Caco-2 (cell line): ENCODE data around the gene MARCHF11. TPM values are rescaled to one million over a fixed set of nuclear protein-coding genes. Genes with fewer than 3 reads are reported as not detected.

Source experiments
- BruUV-seq: library from RNA; stranded (reverse); fragments of 400-500 nt; replicated peaks from 2 replicates; lab custom pipeline; 2021; lab: Mats Ljungman, UMichigan
- CTCF ChIA-PET: fragments of 300-600 bp; sonication (Branson Sonifier 250); formaldehyde crosslinking; loops from one replicate; lab custom pipeline; 2022; ENCODE audit warnings: antibody characterized with exemption; lab: Charles Lee
- POLR2A ChIA-PET: fragments of 300-600 bp; sonication (Branson Sonifier 250); formaldehyde crosslinking; loops from one replicate; lab custom pipeline; 2022; ENCODE audit warnings: antibody characterized with exemption; lab: Charles Lee
- DNase-seq, 2 experiments: peaks; one replicate each; pipeline versions ENCODE4 v3.0.0 to v3.0.0-alpha.2; 2020 to 2022
- H3K27me3 ChIP-seq: replicated peaks from 2 replicates; pipeline ENCODE4 v1.6.0; 2011; ENCODE audit warnings: low read length; ENCODE audit not compliant: control insufficient read depth, insufficient read depth
- H3K36me3 ChIP-seq: 2 replicates; pipeline ENCODE4 v1.5.1; 2011; ENCODE audit warnings: low read length; ENCODE audit not compliant: control insufficient read depth, insufficient read depth
- H3K4me1 ChIP-seq: fragments of 250-450 bp; sonication (Bioruptor Pico); 2 replicates; pipeline ENCODE4 v1.5.1; 2020; ENCODE audit warnings: mild to moderate bottlenecking
- H3K4me3 ChIP-seq: 2 replicates; pipeline ENCODE4 v1.5.1; 2011; ENCODE audit warnings: low read depth, mild to moderate bottlenecking, control low read depth, low read length
- H3K9me3 ChIP-seq: fragments of 250-450 bp; sonication (Bioruptor Pico); 2 replicates; pipeline ENCODE4 v1.5.1; 2020; ENCODE audit warnings: mild to moderate bottlenecking, moderate library complexity
- H3K27ac Mint-ChIP-seq: one replicate; pipeline ENCODE4 v1.8.0; 2022; ENCODE audit warnings: mixed read lengths; ENCODE audit not compliant: unreplicated experiment
- H3K27me3 Mint-ChIP-seq: one replicate; pipeline ENCODE4 v1.8.0; 2022; ENCODE audit warnings: mixed read lengths; ENCODE audit not compliant: insufficient read depth, unreplicated experiment
- H3K36me3 Mint-ChIP-seq: one replicate; pipeline ENCODE4 v1.8.0; 2022; ENCODE audit warnings: mild to moderate bottlenecking, mixed read lengths; ENCODE audit not compliant: insufficient read depth, unreplicated experiment
- H3K4me1 Mint-ChIP-seq: one replicate; pipeline ENCODE4 v1.8.0; 2022; ENCODE audit warnings: low read depth, mixed read lengths; ENCODE audit not compliant: unreplicated experiment
- H3K4me3 Mint-ChIP-seq: one replicate; pipeline ENCODE4 v1.8.0; 2022; ENCODE audit warnings: mild to moderate bottlenecking, moderate library complexity, mixed read lengths; ENCODE audit not compliant: unreplicated experiment
- H3K9me3 Mint-ChIP-seq: one replicate; pipeline ENCODE4 v1.8.0; 2022; ENCODE audit warnings: mixed read lengths; ENCODE audit not compliant: unreplicated experiment
- CTCF ChIP-seq, 2 experiments: fragments of 200-600 bp in 1 of 2; IDR thresholded peaks; 1 replicate in 1 of 2; 2 replicates in 1 of 2; pipeline versions ENCODE4 v1.5.1 to v1.8.0; 2011 to 2022; ENCODE audit warnings: antibody characterized with exemption in 1 of 2, control low read depth in 1 of 2, inconsistent platforms in 1 of 2, low read depth in 1 of 2, low read length in 1 of 2, mild to moderate bottlenecking in 1 of 2, moderate library complexity in 1 of 2; ENCODE audit not compliant: insufficient read depth in 1 of 2, severe bottlenecking in 1 of 2, unreplicated experiment in 1 of 2
- intact Hi-C: fragments of 100-400 bp; cut with micrococcal nuclease; formaldehyde crosslinking; loops from one replicate; pipeline ENCODE4 v1.10.0; 2022; ENCODE audit not compliant: unreplicated experiment
- total RNA-seq: library from RNA; stranded (reverse); gene quantifications from 2 replicates; pipeline ENCODE4 v1.2.3, GENCODE V29; 2022

MARCHF11 gene
- total RNA-seq, 1 experiment from 2014 or later = 1.5 TPM

- H3K36me3 ChIP-seq = no peaks in the 10 kb centered on the region
- no TSS peak for BruUV-seq
- H3K4me1 ChIP-seq = no peaks in the 10 kb centered on the region
- TF ChIP-seq CTCF (IDR thresholded peaks at IDR 0.05; ENCODE audit: insufficient read depth in 1 of 2, low read depth in 1 of 2, low read length in 1 of 2, severe bottlenecking in 1 of 2, unreplicated experiment in 1 of 2) = no peak
- H3K9me3 ChIP-seq = no peaks in the 10 kb centered on the region
- Mint-ChIP-seq H3K4me1 (no peaks in the 10 kb centered on the region), H3K27me3 (peaks cover 6% of the 10 kb centered on the region), H3K27ac (no peak overlapping the region), H3K9me3 (no peaks in the 10 kb centered on the region), H3K4me3 (no peak overlapping the region), H3K36me3 (no peaks in the 10 kb centered on the region)
- DNase-seq = no peak
- CTCF ChIA-PET = no interaction called here
- intact Hi-C loops = no loop called here
- POLR2A ChIA-PET = no interaction called here
- no peaks in the 10 kb centered on the region; the same call in 1 of the 2 replicates for H3K27me3 ChIP-seq
- no peak overlapping the region for H3K4me3 ChIP-seq
Measured at GRCh38 chr5:16090270-16090669, 89.3 kb downstream of the MARCHF11 start.

- no peak for DNase-seq
- H3K4me3 Mint-ChIP-seq = no peak overlapping the region
- no peaks in the 10 kb centered on the region for H3K4me1 ChIP-seq
- no peak overlapping the region for H3K4me3 ChIP-seq
- H3K4me1 Mint-ChIP-seq = no peaks in the 10 kb centered on the region
- no peaks in the 10 kb centered on the region; the same call in none of the 2 replicates for H3K27me3 ChIP-seq
- no peak overlapping the region for H3K27ac Mint-ChIP-seq
- peaks cover 14% of the 10 kb centered on the region for H3K27me3 Mint-ChIP-seq
- TF ChIP-seq CTCF (IDR thresholded peaks at IDR 0.05; ENCODE audit: insufficient read depth in 1 of 2, low read depth in 1 of 2, low read length in 1 of 2, severe bottlenecking in 1 of 2, unreplicated experiment in 1 of 2) = no peak
- no peaks in the 10 kb centered on the region for H3K36me3 Mint-ChIP-seq
- ChIA-PET POLR2A (no interaction called here), CTCF (no interaction called here)
- no peaks in the 10 kb centered on the region for H3K9me3 Mint-ChIP-seq
- intact Hi-C loops = no loop called here
- H3K9me3 ChIP-seq = no peaks in the 10 kb centered on the region
- no TSS peak for BruUV-seq
- H3K36me3 ChIP-seq = no peaks in the 10 kb centered on the region
Measured at GRCh38 chr5:16082982-16083381, 96.6 kb downstream of the MARCHF11 start.

- BruUV-seq = no TSS peak
- CTCF ChIA-PET = no interaction called here
- no peaks in the 10 kb centered on the region for H3K9me3 Mint-ChIP-seq
Measured at GRCh38 chr5:16082053-16082452, 97.5 kb downstream of the MARCHF11 start.

More at GRCh38 chr5:16082053-16082452, 97.5 kb downstream of the MARCHF11 start:
- Mint-ChIP-seq H3K4me1 (no peaks in the 10 kb centered on the region), H3K36me3 (no peaks in the 10 kb centered on the region), H3K27me3 (peaks cover 13% of the 10 kb centered on the region), H3K27ac (no peak overlapping the region), H3K4me3 (no peak overlapping the region)
- no peaks in the 10 kb centered on the region for H3K4me1 ChIP-seq
- DNase-seq = no peak
- H3K27me3 ChIP-seq = no peaks in the 10 kb centered on the region; the same call in 1 of the 2 replicates
- intact Hi-C loops = no loop called here
- no peaks in the 10 kb centered on the region for H3K36me3 ChIP-seq
- no peak overlapping the region for H3K4me3 ChIP-seq
- no peaks in the 10 kb centered on the region for H3K9me3 ChIP-seq
- no peak for TF ChIP-seq CTCF (IDR thresholded peaks at IDR 0.05; ENCODE audit: insufficient read depth in 1 of 2, low read depth in 1 of 2, low read length in 1 of 2, severe bottlenecking in 1 of 2, unreplicated experiment in 1 of 2)
- POLR2A ChIA-PET = no interaction called here
